HG02981 (cell line): Measurements from ENCODE around the gene IFT88.

Source experiments
- ATAC-seq: cut with Tn5 transposase; IDR thresholded peaks from one replicate; pipeline ENCODE4 v1.9.1; 2021; ENCODE audit warnings: mild to moderate bottlenecking, moderate library complexity; ENCODE audit not compliant: unreplicated experiment

The IFT88 gene

GRCh38 chr13:20566898-20567874, at the start of gene IFT88:
Gene IFT88, plus strand, starts transcription at chr13:20567157. Its CDS starts 7,229 bp downstream, at chr13:20574386.
- ATAC-seq = peak; percentile 86

- no peak for ATAC-seq
Observed at GRCh38 chr13:20518660-20519100, 48.3 kb upstream of the IFT88 start.

- ATAC-seq = no peak
Observed at GRCh38 chr13:20519875-20520274, 47.1 kb upstream of the IFT88 start.

- no peak for ATAC-seq
Observed at GRCh38 chr13:20521364-20522115, 45.4 kb upstream of the IFT88 start.

GRCh38 chr13:20525144-20525600, 41.8 kb upstream of the IFT88 start:
- ATAC-seq = peak; percentile 16

- ATAC-seq = peak; percentile 75
Observed at GRCh38 chr13:20525601-20526544, 41.1 kb upstream of the IFT88 start, which contains the start of gene CRYL1. Gene CRYL1, minus strand, starts transcription at chr13:20525857. Its CDS starts 63 bp downstream, at chr13:20525794.

GRCh38 chr13:20526664-20527063, 40.3 kb upstream of the IFT88 start:
- ATAC-seq = no peak

GRCh38 chr13:20528452-20528851, 38.5 kb upstream of the IFT88 start:
- no peak for ATAC-seq

GRCh38 chr13:20534038-20534608, 32.8 kb upstream of the IFT88 start:
- ATAC-seq = no peak

- ATAC-seq = no peak
Observed at GRCh38 chr13:20536992-20537391, 30.0 kb upstream of the IFT88 start.

- ATAC-seq = no peak
Observed at GRCh38 chr13:20544201-20544923, 22.6 kb upstream of the IFT88 start.

GRCh38 chr13:20546556-20546955, 20.4 kb upstream of the IFT88 start:
- ATAC-seq = no peak

GRCh38 chr13:20547479-20547908, 19.5 kb upstream of the IFT88 start:
- ATAC-seq = no peak

- no peak for ATAC-seq
Observed at GRCh38 chr13:20550799-20551198, 16.2 kb upstream of the IFT88 start.

- no peak for ATAC-seq
Observed at GRCh38 chr13:20553311-20553710, 13.6 kb upstream of the IFT88 start.

GRCh38 chr13:20558982-20559381, 8.0 kb upstream of the IFT88 start:
- no peak for ATAC-seq

GRCh38 chr13:20559659-20560356, 7.1 kb upstream of the IFT88 start:
- no peak for ATAC-seq

GRCh38 chr13:20561741-20562140, 5.2 kb upstream of the IFT88 start:
- no peak for ATAC-seq
